NCI-H146 treated with DMSO at 0.1 percent for 48 hours (cell line): ENCODE results near the gene HELT.
"Not testable (repeated sequence)": the region's sequence is repeated elsewhere in the genome, so short reads cannot be mapped to it uniquely, and the experiment has no call there.

Source experiments
- DNase-seq: peaks from one replicate; lab custom pipeline; 2025; ENCODE audit not compliant: unreplicated experiment; lab: John Stamatoyannopoulos, UW

Gene HELT, protein sequence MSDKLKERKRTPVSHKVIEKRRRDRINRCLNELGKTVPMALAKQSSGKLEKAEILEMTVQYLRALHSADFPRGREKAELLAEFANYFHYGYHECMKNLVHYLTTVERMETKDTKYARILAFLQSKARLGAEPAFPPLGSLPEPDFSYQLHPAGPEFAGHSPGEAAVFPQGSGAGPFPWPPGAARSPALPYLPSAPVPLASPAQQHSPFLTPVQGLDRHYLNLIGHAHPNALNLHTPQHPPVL

DNA sequence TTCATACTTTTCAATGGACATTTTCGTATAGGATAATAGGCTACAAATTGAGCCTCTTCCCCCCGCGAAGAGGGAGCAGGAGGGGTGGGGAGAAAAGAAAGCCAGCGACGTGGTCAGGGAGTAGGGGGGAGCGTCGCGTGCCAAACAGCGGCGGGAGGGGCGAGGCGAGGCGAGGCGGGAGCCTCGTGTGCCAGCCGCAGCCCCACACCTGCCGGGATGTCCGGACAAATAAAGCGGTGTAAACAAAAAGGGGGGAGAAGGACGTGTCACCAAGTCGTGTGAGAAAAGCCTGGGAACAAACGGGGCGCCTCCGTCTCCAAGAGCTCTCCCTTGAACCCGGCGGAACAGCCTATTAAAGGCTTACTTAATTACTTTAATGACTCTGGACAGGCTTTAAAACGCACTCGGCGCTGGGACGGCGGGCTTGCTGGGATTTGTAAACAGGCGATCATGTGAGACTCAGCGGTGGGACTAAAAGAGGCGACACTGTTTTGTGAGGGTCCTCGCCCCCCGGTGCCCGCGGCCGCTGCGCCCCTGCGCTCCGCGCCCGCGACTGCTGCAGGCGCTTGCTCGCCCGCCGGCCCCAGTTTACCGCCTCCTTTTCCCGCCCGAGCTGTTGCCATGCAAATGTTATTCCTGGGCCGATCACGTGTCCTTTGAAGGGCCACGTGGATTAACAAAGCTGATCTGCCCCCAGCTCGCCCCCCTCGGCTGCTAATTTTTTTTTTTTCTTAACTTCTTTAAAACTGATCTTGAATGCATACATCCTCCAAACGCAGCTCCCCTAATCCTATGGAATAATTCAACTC, at the start of gene HELT:
HELT (plus strand) TSS at position 527 of the 809 bp plus-strand sequence. CDS start 439 bp downstream, outside the sequence.
- no peak for DNase-seq

DNA sequence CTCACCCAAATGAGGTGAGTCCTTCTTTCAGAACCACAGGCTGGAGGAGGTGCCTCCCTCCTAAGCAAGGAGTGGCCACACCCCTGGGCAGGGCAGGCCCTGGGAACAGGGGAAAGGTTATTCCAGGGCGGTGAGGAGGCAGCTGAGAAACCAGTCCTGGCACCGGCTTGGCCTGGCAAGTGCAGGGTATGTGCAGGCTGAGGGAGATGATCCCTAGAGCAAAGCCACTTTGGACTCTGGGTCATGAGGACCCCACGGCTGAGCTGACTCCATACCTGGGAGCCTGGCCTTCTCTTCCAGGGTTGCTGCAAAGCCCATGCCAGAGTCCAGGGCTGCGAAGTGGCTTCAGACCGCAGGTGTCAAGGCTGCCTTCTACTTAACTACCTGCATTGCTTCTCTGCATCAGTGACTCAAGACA, 49.5 kb upstream of the HELT start:
- DNase-seq: no peak

DNA sequence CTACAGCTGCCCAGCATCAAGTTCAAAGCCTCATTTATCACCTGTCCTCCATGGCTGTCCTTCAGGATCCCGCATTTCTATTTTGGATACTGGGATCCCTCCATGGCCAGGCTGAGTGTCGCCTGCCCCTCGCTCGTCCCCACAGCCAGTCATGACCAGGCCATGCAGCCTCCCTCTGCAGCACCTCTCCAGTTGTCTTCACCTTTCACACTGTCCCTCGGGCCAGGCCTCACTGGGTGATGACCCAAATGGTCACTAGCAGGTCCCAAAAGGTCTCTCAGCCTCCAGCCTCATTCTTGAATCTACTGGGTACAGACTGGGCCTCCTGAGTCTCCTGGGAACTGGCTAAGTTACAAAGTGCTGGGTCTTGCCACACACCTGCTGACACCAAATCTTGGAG, 48.7 kb upstream of the HELT start:
- no peak for DNase-seq

DNA sequence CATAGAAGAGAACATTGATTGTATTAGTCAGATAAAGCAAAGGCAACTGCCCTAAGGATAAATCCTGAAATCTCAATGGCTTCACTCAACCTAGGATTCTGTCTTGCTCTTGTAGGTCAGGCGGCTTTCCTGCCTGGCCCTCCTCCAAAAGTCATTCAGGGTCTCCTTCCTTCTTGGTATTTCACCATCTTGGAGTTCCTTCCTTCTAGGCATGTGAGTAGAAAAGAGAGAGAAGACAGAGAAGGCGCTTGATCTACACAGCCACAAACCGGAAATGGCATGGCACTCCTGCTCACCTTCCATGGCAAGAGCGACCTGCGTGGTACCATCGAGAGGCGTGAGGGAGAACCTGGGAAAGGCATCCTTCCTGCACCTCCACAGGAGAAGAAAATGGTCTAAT, 45.3 kb upstream of the HELT start:
- DNase-seq: no peak

DNA sequence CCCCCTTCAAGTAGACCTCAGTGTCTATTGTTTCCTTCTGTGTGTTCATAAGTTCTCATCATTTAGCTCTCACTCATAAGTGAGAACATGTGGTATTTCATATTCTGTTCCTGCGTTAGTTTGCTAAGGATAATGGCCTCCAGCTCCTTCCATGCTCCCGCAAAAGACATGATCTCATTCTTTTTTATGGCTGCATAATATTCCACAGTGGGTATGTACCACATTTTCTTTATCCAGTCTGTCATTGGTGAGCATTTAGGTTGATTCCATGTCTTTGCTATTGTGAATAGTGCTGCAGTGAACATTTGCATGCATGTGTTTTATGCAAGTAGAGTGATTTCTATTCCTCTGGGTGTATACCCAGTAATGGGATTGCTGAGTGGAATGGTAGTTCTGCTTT, 41.9 kb upstream of the HELT start:
- DNase-seq: not testable (repeated sequence)

DNA sequence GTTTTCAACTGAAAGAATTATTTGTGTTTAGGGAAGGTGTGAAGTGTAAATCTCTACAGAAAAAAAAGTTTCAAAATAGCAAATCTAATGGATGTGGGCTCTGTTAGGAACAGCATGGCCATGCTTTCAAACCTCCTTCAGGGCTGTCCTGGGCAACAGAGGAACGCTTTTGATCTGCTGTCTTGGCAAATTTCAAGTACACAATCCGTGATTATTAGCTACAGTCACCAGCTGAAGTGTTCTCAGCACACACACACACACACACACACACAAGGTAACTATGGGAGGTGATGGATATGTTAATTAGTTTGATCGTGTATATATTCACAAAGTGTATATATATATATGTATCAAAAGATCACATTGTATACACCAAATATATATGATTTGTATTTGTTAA, 40.5 kb upstream of the HELT start:
- no peak for DNase-seq

DNA sequence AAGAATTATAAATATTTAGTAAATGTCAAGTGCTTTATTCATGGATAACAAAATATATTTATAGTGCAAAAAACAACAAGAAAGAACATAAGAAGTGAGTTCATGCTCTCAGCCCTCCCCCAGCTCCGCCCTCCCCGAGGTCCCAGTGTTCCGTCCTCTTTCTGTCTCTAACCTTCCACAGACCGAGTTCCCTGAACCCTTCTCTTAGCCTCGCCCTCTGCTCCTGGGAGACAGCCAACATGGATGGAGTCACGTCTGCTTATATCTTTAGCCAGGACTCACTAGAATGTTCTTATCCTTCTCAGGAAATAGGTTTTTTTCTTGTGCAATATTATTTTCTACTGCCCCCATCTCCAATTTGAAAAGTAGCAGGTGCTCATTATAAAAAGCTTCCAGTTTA, 40.1 kb upstream of the HELT start:
- no peak for DNase-seq

DNA sequence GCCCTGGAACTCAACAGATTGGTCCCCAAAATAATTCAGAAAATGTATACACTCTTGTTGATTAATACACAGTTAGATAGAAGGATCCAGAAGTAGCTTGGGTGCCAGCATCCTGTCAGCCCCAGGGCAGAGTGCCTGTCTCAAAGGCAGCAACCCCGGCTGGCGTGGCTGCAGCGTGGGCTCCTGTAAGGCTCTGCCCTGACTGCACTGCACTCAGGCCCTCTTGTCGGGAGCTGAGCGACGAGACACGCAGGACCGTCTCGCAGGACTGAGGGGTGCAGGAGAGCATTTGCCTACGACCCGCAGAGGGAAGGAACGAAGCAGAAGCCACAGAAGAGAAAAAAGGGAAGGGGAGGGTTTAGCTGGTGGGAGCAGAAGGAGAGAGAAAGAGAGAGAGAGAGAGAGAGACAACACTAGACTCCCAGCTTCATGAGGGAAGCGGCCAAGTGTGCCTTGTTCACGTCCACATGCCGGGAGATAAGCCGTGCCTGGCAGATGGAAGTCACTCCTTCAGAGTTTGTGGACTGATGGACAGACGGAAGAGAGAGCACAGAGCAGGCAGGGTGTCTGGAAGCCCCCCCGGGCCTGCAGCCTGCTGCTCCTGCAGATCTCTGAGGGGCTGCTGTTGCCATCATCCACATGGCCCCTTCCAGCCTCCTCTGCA, 38.7 kb upstream of the HELT start:
- no peak for DNase-seq

DNA sequence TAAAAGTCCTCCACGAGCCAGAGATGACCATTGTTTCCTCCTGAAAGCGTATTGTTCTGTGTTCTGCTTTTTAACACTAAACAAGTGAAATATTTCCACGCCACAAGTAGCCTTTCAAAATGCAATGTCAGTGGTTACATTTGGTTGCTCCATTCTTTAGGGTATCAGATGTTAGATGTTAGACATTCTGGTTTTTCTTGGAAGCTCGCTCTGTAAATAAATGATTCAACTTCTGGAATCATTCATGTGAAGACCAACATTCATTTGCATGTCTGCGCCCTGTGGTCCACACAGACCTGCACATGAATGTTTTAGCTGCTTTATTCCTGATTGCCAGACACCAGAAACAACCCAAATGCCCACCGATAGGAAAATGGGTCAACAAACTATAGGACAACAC, 38.0 kb upstream of the HELT start:
- DNase-seq: no peak

DNA sequence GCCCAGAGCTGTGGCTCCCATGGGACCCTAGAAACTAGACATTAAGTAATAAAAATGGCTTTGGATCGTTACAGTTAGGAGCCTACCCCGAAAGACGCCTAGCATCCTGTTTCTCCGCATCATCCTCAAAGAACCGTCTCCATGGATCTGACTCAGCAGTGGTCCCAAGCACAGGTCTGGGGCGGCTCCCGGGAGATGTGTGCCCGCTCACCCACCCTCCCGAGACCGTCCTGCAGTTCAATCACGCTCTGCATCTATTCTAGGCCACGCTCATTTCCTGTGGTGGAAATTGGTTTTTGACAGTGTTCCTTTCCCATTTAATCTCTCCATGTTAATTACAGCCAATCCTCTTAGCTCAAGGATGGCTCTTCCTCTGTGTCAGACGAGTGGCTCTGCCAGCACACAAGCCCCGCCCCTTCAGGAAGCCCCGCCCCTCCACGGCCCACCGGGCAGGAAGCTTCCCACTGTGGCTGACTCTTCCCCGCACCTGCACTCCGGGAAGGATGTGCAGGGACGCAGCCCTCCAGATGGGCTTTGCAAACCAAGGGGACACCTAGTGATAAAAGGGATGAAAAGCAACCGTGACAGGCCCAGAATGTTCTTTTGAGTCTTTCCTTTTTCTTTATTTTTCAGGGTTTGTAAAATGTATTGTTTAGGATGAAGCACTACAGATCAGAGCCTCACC, 34.5 kb upstream of the HELT start:
- DNase-seq: peak; percentile 31

DNA sequence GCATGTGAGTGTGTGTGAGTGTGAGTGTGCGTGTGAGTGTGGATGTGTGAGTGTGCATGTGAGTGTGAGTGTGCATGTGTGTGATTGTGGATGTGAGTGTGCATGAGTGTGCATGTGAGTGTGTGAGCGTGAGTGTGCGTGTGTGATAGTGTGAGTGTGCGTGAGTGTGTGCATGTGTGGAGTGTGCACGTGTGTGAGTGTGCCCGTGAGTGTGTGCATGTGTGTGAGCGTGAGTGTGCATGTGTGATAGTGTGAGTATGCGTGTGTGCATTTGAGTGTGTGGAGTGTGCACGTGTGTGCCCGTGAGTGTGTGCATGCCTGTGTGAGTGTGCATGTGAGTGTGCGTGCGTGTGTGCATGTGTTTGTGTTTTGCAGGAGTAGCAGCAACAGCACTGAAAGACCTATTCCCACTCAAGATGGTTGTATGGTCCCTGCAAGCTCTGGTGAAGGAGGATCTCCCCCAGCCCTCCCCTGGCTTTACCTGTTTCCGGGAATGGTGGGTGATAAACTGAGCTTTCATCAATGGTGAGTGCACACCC, 30.7 kb upstream of the HELT start:
- DNase-seq: no peak

DNA sequence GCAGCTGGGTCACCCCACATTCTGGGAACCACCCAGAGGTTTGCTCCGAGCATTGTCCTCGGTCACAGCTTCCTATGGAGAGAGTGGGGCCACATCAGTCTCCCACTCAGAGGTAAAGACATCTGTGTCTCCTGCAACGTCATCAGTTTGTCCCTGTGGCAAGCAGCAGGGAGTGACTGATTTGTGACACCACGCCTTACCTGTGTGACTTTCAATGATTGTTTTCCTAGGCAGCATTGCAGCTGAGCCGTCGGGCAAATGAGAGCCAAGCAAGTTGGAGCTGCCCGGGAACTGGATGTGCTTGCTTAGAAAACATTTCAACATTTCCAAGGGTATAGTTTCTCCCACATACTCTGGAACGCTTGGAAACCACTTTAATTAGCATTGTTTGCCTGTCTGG, 29.7 kb upstream of the HELT start:
- no peak for DNase-seq

DNA sequence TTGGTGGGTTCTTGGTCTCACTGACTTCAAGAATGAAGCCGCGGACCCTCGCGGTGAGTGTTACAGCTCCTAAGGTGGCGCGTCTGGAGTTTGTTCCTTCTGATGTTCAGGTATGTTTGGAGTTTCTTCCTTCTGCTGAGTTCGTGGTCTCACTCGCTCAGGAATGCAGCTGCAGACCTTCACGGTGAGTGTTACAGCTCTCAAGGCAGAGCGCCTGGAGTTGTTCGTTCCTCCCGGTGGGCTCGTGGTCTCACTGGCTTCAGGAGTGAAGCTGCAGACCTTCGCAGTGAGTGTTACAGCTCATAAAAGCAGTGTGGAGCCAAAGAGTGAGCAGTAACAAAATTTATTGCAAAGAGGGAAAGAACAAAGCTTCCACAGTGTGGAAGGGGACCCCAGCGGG, 29.0 kb upstream of the HELT start:
- DNase-seq: not testable (repeated sequence)

DNA sequence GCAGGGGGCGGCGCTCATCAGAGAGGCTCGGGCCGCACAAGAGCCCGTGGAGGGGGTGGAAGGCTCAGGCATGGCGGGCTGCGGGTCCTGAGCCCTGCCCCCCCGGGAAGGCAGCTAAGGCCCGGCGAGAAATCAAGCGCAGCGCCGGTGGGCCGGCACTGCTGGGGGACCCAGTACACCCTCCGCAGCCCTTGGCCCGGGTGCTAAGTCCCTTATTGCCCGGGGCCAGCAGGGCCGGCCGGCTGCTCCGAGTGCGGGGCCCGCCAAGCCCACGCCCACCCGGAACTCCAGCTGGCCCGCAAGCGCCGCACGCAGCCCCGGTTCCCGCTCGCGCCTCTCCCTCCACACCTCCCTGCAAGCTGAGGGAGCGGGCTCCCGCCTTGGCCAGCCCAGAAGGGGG, 28.2 kb upstream of the HELT start:
- not testable (repeated sequence) for DNase-seq

DNA sequence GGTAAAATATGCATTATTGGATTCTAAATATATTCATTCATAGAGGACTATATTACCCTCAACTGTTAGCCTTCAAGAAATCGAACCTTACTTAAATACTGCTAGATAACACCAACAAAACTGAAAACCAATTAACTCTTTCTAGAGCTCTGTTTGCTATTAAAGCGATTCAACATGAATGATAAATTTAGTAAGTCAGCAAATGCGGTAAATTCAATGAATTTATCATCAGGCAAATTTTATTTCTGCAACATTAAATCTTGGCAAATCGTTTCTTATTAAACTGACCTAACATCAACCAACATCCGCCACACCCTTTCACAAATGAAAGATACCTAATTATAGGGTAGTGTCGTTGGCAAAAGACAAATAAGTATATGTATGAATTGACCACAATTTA, 26.4 kb upstream of the HELT start:
- DNase-seq: no peak

DNA sequence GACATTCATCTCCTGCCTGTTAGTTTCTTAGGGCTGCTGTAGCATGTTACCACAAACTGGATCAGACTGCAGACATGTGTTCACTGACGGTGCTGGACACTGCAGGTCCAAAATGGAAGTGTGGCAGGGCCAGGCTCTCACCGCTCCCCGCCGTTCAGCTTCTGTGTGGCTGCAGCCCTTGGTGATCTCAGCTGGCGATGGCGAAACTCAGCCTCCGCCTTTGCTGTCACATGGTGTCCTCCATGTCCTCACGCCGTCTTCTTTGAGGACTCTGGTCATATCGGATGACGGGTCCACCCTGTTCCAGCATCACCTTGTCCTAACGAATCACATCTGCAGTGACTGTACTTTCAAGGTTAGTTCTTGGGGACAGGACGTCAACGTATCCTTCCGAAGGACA, 25.9 kb upstream of the HELT start:
- DNase-seq: no peak

DNA sequence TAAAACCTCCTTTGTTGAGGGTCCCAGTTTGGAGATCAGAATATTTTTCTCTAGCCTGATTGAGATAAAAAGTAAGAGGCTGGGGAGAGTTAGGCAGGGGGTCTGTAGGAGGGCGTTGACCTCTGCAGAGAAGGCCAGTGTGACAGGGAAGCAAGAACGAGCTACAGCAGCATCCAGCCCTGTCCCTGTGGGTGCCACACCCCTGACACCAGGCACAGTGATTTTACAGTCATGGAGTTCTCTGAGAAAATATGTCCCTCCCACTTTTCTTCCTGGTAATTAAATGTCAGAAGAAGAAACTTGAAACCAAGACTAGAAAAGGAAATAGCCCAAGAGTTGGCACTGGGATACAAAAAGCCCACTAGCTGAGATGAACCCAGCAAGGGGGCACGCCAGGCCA, 25.0 kb upstream of the HELT start:
- no peak for DNase-seq

DNA sequence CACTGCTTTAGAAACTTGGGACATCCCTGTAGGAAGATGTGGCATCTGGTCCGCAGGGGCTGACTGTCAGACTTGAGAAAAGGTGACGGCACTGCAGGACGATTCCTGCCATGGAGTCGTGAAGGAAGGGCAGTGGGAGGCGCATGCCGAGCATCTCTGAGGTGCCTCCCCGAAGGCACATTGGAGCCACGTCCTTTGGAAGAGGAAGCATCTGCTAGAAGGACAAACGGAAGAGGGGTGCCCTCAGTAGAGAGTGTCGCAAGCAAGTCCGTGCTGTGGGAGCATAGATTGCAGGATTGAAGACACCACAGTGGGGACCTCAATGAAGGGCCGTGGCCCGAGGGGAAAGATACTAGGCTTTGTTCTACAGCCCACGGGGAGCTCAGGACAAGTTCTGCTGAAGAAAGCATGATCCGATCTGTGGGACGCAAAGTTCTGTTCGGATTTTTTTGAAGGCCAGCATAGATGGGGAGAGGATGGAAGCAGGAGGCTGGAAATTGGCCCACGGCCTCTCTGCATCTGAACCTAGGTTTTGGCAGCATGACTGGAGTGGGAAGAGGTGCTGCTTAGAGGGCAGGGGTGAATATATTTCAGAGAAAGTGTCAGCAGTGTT, 24.2 kb upstream of the HELT start:
- no peak for DNase-seq

DNA sequence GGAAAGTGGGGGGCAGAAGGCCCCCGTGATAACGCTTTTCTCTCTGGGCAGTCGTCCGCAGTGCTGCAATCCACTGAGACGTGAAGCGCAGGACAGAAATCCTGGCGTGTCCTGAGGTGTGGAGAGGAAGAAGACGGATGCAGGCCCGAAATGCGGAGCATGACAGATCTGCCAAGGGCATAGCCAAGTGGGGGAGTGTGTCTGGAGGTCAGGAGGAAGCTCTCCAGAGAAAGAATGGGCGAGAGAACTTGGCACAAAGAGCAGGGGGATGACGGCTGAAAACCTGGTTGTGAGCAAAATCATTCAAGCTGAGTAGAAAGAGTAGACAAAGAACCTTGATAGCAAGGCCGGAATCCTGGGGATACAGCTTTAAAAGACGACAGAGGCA, 23.7 kb upstream of the HELT start:
- no peak for DNase-seq

DNA sequence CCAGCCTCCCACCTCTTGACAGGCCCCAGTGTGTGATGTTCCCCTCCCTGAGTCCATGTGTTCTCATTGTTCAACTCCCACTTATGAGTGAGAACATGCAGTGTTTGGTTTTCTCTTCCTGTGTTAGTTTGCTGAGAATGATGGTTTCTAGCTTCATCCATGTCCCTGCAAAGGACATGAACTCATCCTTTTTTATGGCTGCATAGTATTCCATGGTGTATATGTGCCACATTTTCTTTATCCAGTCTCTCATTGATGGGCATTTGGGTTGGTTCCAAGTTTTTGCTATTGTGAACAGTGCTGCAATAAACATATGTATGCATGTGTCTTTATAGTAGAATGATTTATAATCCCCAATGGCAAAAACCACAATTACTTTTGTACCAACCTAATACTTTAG, 20.6 kb upstream of the HELT start:
- DNase-seq: not testable (repeated sequence)

DNA sequence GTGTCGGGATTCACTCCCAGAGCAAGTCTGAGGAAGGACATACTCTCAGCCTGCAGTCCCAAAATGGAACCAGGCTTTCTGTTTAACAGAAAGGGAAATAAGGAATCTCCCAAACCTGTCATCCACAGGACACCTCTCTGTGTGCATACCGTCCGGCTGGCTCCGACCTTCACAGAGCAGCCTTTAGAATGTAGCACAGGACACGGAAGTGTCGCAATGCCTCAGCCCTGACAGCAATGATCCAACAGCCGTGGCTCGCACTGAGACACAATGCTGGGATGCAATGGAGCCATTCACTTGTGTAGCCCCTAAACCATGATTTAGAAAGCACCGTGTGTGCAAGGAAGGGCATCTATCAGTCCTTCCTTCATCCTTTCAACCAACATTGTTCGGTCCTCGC, 15.5 kb upstream of the HELT start:
- no peak for DNase-seq
